Activated CD4-positive, alpha-beta T cell treated with anti-CD3 and anti-CD28 coated beads, Interleukin-2, amount 10 ng/mL, durations not matched to agents 7 days and 5 days (primary cell): ENCODE results near the gene SCAPER. TPM values are rescaled to one million over a fixed set of nuclear protein-coding genes. Genes with fewer than 3 reads are reported as not detected.

Source experiments
- CTCF ChIA-PET: fragments of 350-600 bp; sonication (Branson Sonifier 250); formaldehyde crosslinking; loops from one replicate; lab custom pipeline; 2021; ENCODE audit warnings: antibody characterized with exemption; lab: Charles Lee
- POLR2A ChIA-PET: fragments of 350-600 bp; sonication (Branson Sonifier 250); formaldehyde crosslinking; loops from one replicate; lab custom pipeline; 2021; ENCODE audit warnings: antibody characterized with exemption; lab: Charles Lee
- DNase-seq: peaks from one replicate; pipeline ENCODE4 v3.0.0-alpha.2; 2020
- H3K27ac Mint-ChIP-seq: one replicate; pipeline ENCODE4 v1.8.0; 2021; ENCODE audit warnings: mild to moderate bottlenecking, moderate library complexity, mixed read lengths
- H3K27me3 Mint-ChIP-seq: one replicate; pipeline ENCODE4 v1.8.0; 2021; ENCODE audit warnings: mixed read lengths
- H3K36me3 Mint-ChIP-seq: one replicate; pipeline ENCODE4 v1.8.0; 2021; ENCODE audit warnings: low read depth, mixed read lengths
- H3K4me1 Mint-ChIP-seq: one replicate; pipeline ENCODE4 v1.8.0; 2021; ENCODE audit warnings: mixed read lengths
- H3K4me3 Mint-ChIP-seq: one replicate; pipeline ENCODE4 v1.8.0; 2021; ENCODE audit warnings: mild to moderate bottlenecking, moderate library complexity, mixed read lengths
- H3K9me3 Mint-ChIP-seq: one replicate; pipeline ENCODE4 v1.8.0; 2021; ENCODE audit warnings: mixed read lengths
- total RNA-seq, 2 experiments: library from RNA; stranded (reverse); gene quantifications; one replicate each; pipeline ENCODE4 v1.2.3, GENCODE V29; 2021

Gene SCAPER
- total RNA-seq, 2 experiments from 2014 or later, result 28.1 to 28.6 TPM

DNA sequence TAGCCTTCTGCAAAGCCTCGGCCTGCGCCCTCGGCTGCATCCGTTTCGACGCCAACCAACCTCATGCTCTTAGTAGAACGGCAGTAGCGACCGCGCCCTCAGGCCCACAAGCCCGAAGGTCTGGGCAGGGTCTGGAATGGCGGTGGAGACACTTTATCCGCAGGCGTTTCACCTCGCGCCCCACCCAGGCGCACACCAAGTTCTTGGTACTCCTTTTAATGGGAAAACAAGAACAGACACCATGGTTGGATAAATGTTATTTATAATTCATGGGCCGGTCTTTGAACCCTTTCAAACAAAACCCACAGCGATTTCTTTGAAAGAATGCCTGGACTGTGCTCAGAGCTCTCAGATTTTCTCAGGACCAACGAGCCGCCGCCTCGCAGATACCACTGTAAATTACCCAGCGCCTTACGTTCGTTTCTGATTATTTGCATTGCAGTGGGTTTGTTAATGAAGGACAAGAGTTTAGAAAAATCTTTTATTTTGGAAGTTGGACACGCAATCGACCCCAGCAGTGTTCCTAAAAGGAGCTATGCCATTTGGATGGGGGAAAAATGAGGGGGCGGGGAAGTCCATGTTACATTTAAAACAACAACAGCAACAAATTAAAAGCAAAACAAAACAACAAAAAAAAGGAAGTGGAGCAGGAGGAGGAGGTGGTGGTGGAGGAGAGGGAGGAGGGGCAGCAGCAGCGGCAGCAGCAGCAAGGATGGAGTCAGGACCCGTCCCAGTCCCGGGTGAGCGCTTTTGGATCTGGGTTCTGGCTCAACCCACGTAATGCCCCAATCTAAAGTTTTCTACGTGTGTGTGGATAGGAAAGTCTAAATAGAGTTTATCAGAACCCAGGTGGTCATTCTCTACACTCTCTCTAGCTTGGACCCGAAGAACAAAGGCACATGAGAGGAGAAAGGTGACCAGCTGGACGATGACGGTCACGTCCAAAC is 569.6 kb downstream of the SCAPER start:
- H3K27ac Mint-ChIP-seq, result peak overlapping the region; percentile 82
- peaks cover 9% of the 10 kb centered on the region for H3K36me3 Mint-ChIP-seq
- DNase-seq, result peak; percentile 42
- H3K4me3 Mint-ChIP-seq, result peak overlapping the region; percentile 67
- peaks cover 54% of the 10 kb centered on the region for H3K27me3 Mint-ChIP-seq
- H3K9me3 Mint-ChIP-seq, result no peaks in the 10 kb centered on the region
- ChIA-PET CTCF (interaction anchor here (0.6 to 4.3 kb wide), 6 partner anchors 10 to 1389 kb away, joined by 3 to 18 read pairs (median 4); no protein-coding TSS in a partner anchor), POLR2A (no interaction called here)
- peaks cover 49% of the 10 kb centered on the region for H3K4me1 Mint-ChIP-seq

DNA sequence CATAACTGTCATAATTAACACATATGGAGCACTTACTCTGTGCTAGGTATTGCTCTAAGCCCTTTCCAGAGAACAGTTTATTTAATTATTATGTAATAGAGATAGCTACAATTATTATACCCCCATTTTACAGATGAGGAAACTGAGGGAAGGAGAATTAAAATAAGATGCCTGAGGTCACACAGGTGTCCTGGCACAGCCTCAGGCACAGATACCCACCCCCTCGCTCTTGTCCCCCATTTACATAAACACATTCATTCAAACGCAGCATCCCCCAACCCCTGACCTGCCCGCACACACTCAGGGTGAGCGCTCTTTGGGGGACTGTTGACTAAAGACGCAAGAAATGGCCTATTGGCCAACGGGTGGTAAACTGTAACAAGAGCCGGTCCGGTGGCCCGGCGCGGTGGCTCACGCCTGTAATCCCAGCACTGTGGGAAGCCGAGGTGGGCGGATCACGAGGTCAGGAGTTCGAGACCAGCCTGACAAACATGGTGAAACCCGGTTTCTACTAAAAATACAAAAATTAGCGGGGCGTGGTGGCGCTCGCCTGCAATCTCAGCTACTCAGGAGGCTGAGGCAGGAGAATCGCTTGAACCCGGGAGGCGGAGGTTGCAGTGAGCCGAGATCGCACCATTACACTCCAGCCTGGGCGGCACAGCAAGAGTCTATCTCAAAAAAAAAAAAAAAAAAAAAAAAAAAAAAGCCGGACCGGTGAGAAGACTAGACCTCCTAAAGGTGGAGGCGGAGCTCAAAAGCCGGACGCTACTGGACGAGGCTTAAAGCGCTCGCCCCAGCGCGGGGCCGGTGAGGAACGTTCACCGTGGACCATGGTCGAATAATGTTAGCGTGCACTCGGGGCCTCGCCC is 570.5 kb downstream of the SCAPER start:
- Mint-ChIP-seq H3K4me1 (peaks cover 41% of the 10 kb centered on the region), H3K27ac (peak overlapping the region; percentile 82), H3K4me3 (peak overlapping the region; percentile 67), H3K27me3 (peaks cover 53% of the 10 kb centered on the region), H3K36me3 (peaks cover 9% of the 10 kb centered on the region), H3K9me3 (no peaks in the 10 kb centered on the region)
- ChIA-PET CTCF (interaction anchor here (0.7 to 4.3 kb wide), 7 partner anchors 11 to 1390 kb away, joined by 3 to 18 read pairs (median 4); no protein-coding TSS in a partner anchor), POLR2A (no interaction called here)
- no peak for DNase-seq

- Mint-ChIP-seq H3K27me3 (peaks cover 51% of the 10 kb centered on the region), H3K9me3 (no peaks in the 10 kb centered on the region), H3K27ac (no peak overlapping the region), H3K4me3 (no peak overlapping the region), H3K36me3 (peaks cover 9% of the 10 kb centered on the region), H3K4me1 (peaks cover 34% of the 10 kb centered on the region)
- ChIA-PET POLR2A (no interaction called here), CTCF (interaction anchor here (0.7 to 4.3 kb wide), 3 partner anchors 12 to 19 kb away, joined by 4 to 18 read pairs (median 4); no protein-coding TSS in a partner anchor)
- DNase-seq, result no peak
These were observed 571.3 kb downstream of the SCAPER start for GRCh38 chr15:76333720-76334437.

- no peaks in the 10 kb centered on the region for H3K9me3 Mint-ChIP-seq
- peaks cover 4% of the 10 kb centered on the region for H3K36me3 Mint-ChIP-seq
- H3K4me1 Mint-ChIP-seq, result peaks cover 29% of the 10 kb centered on the region
- no peak for DNase-seq
- H3K27ac Mint-ChIP-seq, result no peak overlapping the region
- peaks cover 49% of the 10 kb centered on the region for H3K27me3 Mint-ChIP-seq
- POLR2A ChIA-PET, result no interaction called here
- no peak overlapping the region for H3K4me3 Mint-ChIP-seq
- CTCF ChIA-PET, result interaction anchor here (1.9 to 4.3 kb wide), 2 partner anchors 12 to 17 kb away, joined by 4 to 18 read pairs; no protein-coding TSS in a partner anchor
These were observed 571.8 kb downstream of the SCAPER start for GRCh38 chr15:76333309-76333708.

- ChIA-PET CTCF (interaction anchor here (0.6 to 4.3 kb wide), 3 partner anchors 13 to 36 kb away, joined by 3 to 18 read pairs (median 4); no protein-coding TSS in a partner anchor), POLR2A (no interaction called here)
- peaks cover 53% of the 10 kb centered on the region for H3K27me3 Mint-ChIP-seq
- H3K27ac Mint-ChIP-seq, result no peak overlapping the region
- H3K9me3 Mint-ChIP-seq, result no peaks in the 10 kb centered on the region
- peaks cover 4% of the 10 kb centered on the region for H3K36me3 Mint-ChIP-seq
- DNase-seq, result no peak
- H3K4me3 Mint-ChIP-seq, result no peak overlapping the region
- peaks cover 29% of the 10 kb centered on the region for H3K4me1 Mint-ChIP-seq
These were observed 572.3 kb downstream of the SCAPER start for GRCh38 chr15:76332796-76333195.

DNA sequence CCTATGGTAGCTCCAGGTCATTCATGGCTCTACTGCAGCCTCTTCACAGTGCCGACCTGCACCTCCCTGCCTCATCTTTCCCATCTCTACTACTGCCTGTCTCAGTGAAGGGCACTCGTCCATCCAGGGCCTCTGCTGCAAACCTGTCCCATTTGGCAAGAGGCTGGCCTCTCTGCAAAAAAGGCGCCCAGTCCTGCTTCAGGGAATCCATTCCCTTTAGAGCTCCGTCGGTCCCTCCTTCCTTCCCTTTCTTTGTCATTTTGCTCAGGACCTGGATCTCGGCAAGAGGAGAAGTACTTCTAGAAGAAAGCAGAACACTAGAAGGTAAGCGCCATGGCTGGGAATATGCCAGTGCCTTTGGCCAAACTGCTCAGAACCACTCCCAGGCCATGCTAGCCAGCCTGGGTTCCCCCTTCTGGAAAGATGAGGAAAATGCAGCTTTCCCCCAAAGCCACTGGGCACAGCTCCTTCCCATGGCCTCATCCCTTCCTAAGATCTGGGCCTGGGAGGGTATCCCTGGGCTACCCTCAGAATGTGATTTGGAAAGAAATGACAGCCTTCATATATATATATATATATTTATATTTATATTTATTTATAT is 575.0 kb downstream of the SCAPER start:
- H3K9me3 Mint-ChIP-seq, result no peaks in the 10 kb centered on the region

DNA sequence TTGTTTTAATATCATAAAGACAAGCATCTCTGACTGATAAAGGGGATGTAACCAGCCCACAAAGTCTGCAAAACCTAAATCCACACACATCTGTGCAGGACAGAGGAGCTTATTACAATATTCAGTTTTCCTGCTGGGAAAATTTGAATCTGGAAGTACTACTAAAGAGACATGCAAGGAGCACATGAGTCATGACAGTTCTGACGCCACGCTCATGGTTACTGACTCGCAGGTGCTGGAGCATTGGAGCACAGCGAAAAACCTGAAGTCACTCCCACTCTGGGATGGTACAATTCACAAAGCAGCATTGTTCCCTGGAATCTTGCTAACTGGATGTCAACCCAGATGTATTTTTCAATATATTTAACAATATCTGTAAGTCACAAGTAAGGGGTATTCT is 576.2 kb downstream of the SCAPER start:
- CTCF ChIA-PET, result interaction anchor here (1.4 kb wide), 1 partner anchor 16 kb away, joined by 3 read pairs; no protein-coding TSS in a partner anchor
- Mint-ChIP-seq H3K9me3 (no peaks in the 10 kb centered on the region), H3K4me1 (peaks cover under 1% of the 10 kb centered on the region), H3K4me3 (no peak overlapping the region), H3K27ac (no peak overlapping the region), H3K36me3 (no peaks in the 10 kb centered on the region), H3K27me3 (peaks cover 46% of the 10 kb centered on the region)
- no peak for DNase-seq
- POLR2A ChIA-PET, result no interaction called here

More for the DNA sequence above, 575.0 kb downstream of the SCAPER start:
- ChIA-PET POLR2A (interaction anchor here (0.6 kb wide), 1 partner anchor 19 kb away, joined by 3 read pairs; no protein-coding TSS in a partner anchor), CTCF (interaction anchor here (1.3 to 1.4 kb wide), 3 partner anchors 10 to 138 kb away, joined by 3 to 4 read pairs (median 3); no protein-coding TSS in a partner anchor)
- peaks cover 1% of the 10 kb centered on the region for H3K36me3 Mint-ChIP-seq
- peaks cover 6% of the 10 kb centered on the region for H3K4me1 Mint-ChIP-seq
- H3K27ac Mint-ChIP-seq, result no peak overlapping the region
- no peak overlapping the region for H3K4me3 Mint-ChIP-seq
- DNase-seq, result no peak
- peaks cover 43% of the 10 kb centered on the region for H3K27me3 Mint-ChIP-seq

DNA sequence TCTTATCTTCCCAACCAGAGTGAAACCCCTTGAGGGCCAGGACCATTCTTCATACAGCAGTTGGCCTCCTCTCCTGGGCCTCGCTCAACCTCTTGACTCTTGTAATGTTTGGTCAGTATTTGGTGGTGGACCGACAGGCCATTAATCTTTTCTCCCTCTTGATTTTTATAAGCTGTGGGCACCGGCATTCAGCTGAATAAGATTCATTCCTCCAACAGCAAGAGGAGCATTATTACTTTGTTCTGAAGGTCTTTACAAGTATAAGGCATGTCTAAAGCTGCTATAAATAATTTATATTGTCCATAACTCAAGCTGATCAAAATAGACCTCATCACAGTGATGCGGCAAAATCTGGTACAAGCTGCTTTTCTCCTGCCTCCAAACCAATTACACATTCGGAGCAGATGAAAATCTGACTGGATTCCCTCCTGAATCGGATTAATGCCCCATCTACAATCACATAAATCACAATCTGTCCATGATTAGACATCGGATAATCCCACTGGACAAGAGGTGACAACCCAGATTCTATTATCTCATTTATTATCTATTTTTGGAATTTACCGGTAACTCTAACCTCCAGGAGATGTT is 576.9 kb downstream of the SCAPER start:
- CTCF ChIA-PET, result interaction anchor here (0.7 kb wide), 1 partner anchor 17 kb away, joined by 4 read pairs; the partner anchor contains the start of gene ETFA
- no peaks in the 10 kb centered on the region for H3K36me3 Mint-ChIP-seq

DNA sequence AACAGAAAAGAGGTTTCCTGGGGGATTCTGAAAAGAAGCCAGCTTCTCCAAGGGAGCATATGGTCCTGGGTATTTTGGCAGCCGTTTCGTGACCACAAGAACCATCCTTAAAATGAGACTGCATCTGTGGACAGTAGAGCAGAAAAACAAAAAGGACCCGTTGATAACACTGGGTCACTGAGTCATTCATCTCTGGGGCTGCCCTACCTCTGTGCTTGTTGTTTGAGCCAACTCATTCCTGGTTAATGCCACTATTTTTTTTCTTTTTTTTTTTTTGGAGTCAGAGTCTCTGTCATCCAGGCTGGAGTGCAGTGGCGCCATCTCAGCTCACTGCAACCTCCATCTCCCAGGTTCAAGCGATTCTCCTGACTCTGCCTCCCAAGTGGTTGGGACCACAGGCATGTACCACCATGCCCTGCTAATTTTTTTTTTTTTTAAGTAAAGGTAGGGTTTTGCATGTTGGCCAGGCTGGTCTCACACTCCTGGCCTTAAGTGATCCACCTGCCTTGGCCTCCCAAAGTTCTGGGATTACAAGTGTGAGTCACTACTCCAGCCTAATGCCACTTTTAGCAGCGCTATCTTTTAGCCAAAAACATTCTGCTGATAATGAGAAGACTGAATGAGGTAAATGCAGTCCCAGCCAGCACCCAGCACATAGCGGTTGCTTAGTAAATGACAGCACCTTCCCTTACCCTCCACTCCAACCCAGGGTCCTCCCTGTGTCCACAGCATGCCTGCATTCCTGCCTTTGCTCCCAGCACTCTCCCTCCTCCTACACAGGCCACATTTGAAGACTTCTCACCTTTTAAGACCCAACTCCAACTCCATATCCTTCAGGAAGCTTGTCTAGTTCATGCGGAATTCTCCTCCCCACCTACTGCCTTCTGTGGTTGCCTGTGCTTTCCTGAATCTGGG is 577.7 kb downstream of the SCAPER start:
- CTCF ChIA-PET, result interaction anchor here (0.6 kb wide), 1 partner anchor 245 kb away, joined by 4 read pairs; no protein-coding TSS in a partner anchor
- no peaks in the 10 kb centered on the region for H3K36me3 Mint-ChIP-seq
- no peaks in the 10 kb centered on the region for H3K9me3 Mint-ChIP-seq

More for the DNA sequence above, 576.9 kb downstream of the SCAPER start:
- Mint-ChIP-seq H3K4me1 (no peaks in the 10 kb centered on the region), H3K9me3 (no peaks in the 10 kb centered on the region), H3K4me3 (no peak overlapping the region), H3K27me3 (peaks cover 50% of the 10 kb centered on the region), H3K27ac (no peak overlapping the region)
- POLR2A ChIA-PET, result no interaction called here
- DNase-seq, result no peak

GRCh38 chr15:76325704-76326103 is 579.4 kb downstream of the SCAPER start:
- Mint-ChIP-seq H3K36me3 (no peaks in the 10 kb centered on the region), H3K9me3 (no peaks in the 10 kb centered on the region), H3K4me3 (no peak overlapping the region), H3K27ac (no peak overlapping the region), H3K27me3 (peaks cover 60% of the 10 kb centered on the region), H3K4me1 (no peaks in the 10 kb centered on the region)
- POLR2A ChIA-PET, result no interaction called here
- no peak for DNase-seq
- CTCF ChIA-PET, result no interaction called here

More for the DNA sequence above, 577.7 kb downstream of the SCAPER start:
- no peak overlapping the region for H3K27ac Mint-ChIP-seq
- H3K4me3 Mint-ChIP-seq, result no peak overlapping the region
- no peaks in the 10 kb centered on the region for H3K4me1 Mint-ChIP-seq
- POLR2A ChIA-PET, result no interaction called here
- H3K27me3 Mint-ChIP-seq, result peaks cover 53% of the 10 kb centered on the region
- no peak for DNase-seq
